NOMO-1 treated with DMSO at 0.1 percent for 48 hours (cell line): Measurements from ENCODE around the gene CFAP119.

Source experiments
- DNase-seq: peaks from one replicate; lab custom pipeline; 2025; ENCODE audit not compliant: unreplicated experiment; lab: John Stamatoyannopoulos, UW

Gene CFAP119

GRCh38 chr16:30782486-30783279 lies 20.8 kb upstream of the CFAP119 start:
- no peak for DNase-seq

GRCh38 chr16:30780549-30780948 lies 18.7 kb upstream of the CFAP119 start:
- DNase-seq: peak; percentile 48

GRCh38 chr16:30780021-30780420 lies 18.2 kb upstream of the CFAP119 start:
- DNase-seq: no peak

GRCh38 chr16:30779596-30779995 lies 17.7 kb upstream of the CFAP119 start:
- DNase-seq: no peak

GRCh38 chr16:30778549-30779244 lies 16.8 kb upstream of the CFAP119 start:
- no peak for DNase-seq

- no peak for DNase-seq
Measured at GRCh38 chr16:30777591-30778297, 15.9 kb upstream of the CFAP119 start.

- DNase-seq: peak; percentile 87
Measured at GRCh38 chr16:30775392-30776188, 13.7 kb upstream of the CFAP119 start.

GRCh38 chr16:30775131-30775391 lies 13.2 kb upstream of the CFAP119 start:
- no peak for DNase-seq

- DNase-seq: no peak
Measured at GRCh38 chr16:30774367-30775130, 12.7 kb upstream of the CFAP119 start.

- no peak for DNase-seq
Measured at GRCh38 chr16:30773826-30774225, 12.0 kb upstream of the CFAP119 start.

GRCh38 chr16:30771726-30772125 lies 9.9 kb upstream of the CFAP119 start:
- no peak for DNase-seq

GRCh38 chr16:30769379-30770089 lies 7.7 kb upstream of the CFAP119 start:
- DNase-seq: no peak

GRCh38 chr16:30768583-30769181 lies 6.8 kb upstream of the CFAP119 start:
- no peak for DNase-seq

- DNase-seq: no peak
Measured at GRCh38 chr16:30767767-30768465, 6.1 kb upstream of the CFAP119 start.

- no peak for DNase-seq
Measured at GRCh38 chr16:30766933-30767284, 5.0 kb upstream of the CFAP119 start.

- no peak for DNase-seq
Measured at GRCh38 chr16:30766206-30766932, 4.5 kb upstream of the CFAP119 start.

- no peak for DNase-seq
Measured at GRCh38 chr16:30764816-30765465, 3.1 kb upstream of the CFAP119 start.

- DNase-seq: no peak
Measured at GRCh38 chr16:30764086-30764485, 2.2 kb upstream of the CFAP119 start.
